ENCODE data around the gene C11orf68. TPM values are rescaled to one million over a fixed set of nuclear protein-coding genes. Genes with fewer than 3 reads are reported as not detected.
A peak's percentile ranks its signal among the peaks of the same experiment; 100 is the strongest.

The C11orf68 gene
- total and polyA plus RNA-seq, 10 of the 15 experiments (the other 5 are each of a cell fraction or from before 2014, with no cell fraction given), result 3.0 to 25.4 (median 16.7) TPM

DNA sequence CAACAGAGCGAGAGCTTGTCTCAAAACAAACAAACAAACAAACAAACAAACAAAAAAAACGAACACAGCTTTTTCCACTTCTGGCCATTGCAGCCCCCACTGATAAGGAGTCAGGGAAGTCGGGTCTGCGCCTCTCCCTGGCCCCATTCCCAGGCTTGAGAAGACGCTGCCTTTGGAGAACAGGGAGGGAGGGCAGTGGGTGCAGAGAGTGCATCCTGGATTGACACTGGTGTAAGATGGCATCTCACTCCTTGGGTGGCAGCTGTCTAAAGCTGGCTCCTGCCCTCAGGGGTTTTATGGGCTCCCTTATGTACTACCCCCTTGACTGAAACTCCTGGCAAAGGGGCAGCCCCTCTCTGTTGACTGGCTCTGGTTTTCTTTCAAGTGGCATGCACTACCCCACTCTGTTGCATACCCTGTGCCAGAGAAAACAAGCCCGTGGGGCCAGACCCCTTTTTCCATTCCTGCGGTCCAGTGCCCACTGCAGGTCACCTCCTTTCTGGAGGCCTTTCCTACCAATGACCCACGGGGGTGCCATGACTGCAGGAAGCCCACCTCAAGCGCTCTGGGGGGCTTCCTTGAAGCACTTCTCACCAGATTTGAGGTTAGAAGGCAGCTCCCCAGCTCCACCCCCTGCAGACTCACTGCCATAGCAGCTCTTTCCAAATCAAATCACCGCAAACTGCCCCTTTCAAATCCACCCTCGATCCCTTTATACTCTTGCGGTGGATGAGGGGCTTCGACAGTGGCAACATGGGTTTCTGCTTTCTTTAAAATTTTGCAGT lies 13.1 kb upstream of the C11orf68 start:
- intact Hi-C loops (cut with micrococcal nuclease; ENCODE audit: unreplicated experiment), result no loop called here
- Histone ChIP-seq H3K4me1 (ENCODE audit: control insufficient read depth, insufficient read depth, low read length) (peaks cover 20% of the 10 kb centered on the region), H3K79me2 (ENCODE audit: control insufficient read depth, insufficient read depth, low read length) (no peaks in the 10 kb centered on the region), H3K36me3 (ENCODE audit: control insufficient read depth in 2 of 2, insufficient read depth in 2 of 2, low read length in 1 of 2) (no peaks in the 10 kb centered on the region), H3K27ac (ENCODE audit: control insufficient read depth, insufficient read depth) (no peak overlapping the region), H3K27me3 (replicated peaks in 1 of 2; ENCODE audit: control insufficient read depth in 2 of 2, insufficient read depth in 2 of 2, low read length in 1 of 2) (no peaks in the 10 kb centered on the region), H3K4me2 (ENCODE audit: control insufficient read depth, insufficient read depth) (no peak overlapping the region), H4K20me1 (ENCODE audit: control insufficient read depth, insufficient read depth) (no peaks in the 10 kb centered on the region), H3K4me3 (no peak overlapping the region), H3K9ac (ENCODE audit: control insufficient read depth, insufficient read depth, low read length) (no peak overlapping the region), H3K9me3 (replicated peaks; ENCODE audit: control insufficient read depth, insufficient read depth, low read length) (no peaks in the 10 kb centered on the region), H2AFZ (ENCODE audit: control insufficient read depth, low read depth, low read length) (peak overlapping the region; percentile 42)
- 0 out of 2 replicates have a peak, but pooled peaks have one; percentile 5 for TF ChIP-seq RAD21 (IDR thresholded peaks at IDR 0.05; ENCODE audit: insufficient read depth, low read depth, low read length)
- TF ChIP-seq, protein P1, sequence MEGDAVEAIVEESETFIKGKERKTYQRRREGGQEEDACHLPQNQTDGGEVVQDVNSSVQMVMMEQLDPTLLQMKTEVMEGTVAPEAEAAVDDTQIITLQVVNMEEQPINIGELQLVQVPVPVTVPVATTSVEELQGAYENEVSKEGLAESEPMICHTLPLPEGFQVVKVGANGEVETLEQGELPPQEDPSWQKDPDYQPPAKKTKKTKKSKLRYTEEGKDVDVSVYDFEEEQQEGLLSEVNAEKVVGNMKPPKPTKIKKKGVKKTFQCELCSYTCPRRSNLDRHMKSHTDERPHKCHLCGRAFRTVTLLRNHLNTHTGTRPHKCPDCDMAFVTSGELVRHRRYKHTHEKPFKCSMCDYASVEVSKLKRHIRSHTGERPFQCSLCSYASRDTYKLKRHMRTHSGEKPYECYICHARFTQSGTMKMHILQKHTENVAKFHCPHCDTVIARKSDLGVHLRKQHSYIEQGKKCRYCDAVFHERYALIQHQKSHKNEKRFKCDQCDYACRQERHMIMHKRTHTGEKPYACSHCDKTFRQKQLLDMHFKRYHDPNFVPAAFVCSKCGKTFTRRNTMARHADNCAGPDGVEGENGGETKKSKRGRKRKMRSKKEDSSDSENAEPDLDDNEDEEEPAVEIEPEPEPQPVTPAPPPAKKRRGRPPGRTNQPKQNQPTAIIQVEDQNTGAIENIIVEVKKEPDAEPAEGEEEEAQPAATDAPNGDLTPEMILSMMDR (IDR thresholded peaks at IDR 0.05 in 2 of 3, conservative IDR thresholded peaks at IDR 0.05 in 1 of 3; ENCODE audit: control insufficient read depth in 2 of 3, extremely low read depth in 1 of 3, insufficient read depth in 1 of 3, low read depth in 3 of 3, low read length in 3 of 3), result 0 out of 6 replicates have a peak, but pooled peaks of 1 of the 3 experiments have one; percentile 4
- TF ChIP-seq RUNX3 (IDR thresholded peaks at IDR 0.05; ENCODE audit: low read length), result no peak
- FAIRE-seq (no peak), DNase-seq (ENCODE audit: low read depth, low spot score) (no peak), ATAC-seq (no peak)
- CTCF ChIA-PET, result interaction anchor here (1.1 to 3.1 kb wide), 6 partner anchors 10 to 47 kb away, joined by 3 to 16 read pairs (median 8); partner anchors contain the start of genes CCDC85B and FIBP
- RAD21 ChIA-PET (ENCODE audit: unreplicated experiment), result interaction anchor here (1.3 to 2.2 kb wide), 2 partner anchors 12 to 47 kb away, joined by 3 to 8 read pairs; no protein-coding TSS in a partner anchor
- BruUV-seq (replicated peaks), result no TSS peak
- SMC1A ChIA-PET (ENCODE audit: uncharacterized antibody, unreplicated experiment), result interaction anchor here (1.3 to 1.7 kb wide), 3 partner anchors 9 to 45 kb away, joined by 3 to 4 read pairs (median 3); no protein-coding TSS in a partner anchor
- POLR2A ChIA-PET, result interaction anchor here (0.6 to 2.1 kb wide), 3 partner anchors 9 to 50 kb away, joined by 3 to 6 read pairs (median 5); partner anchors contain the start of gene FIBP
- in situ Hi-C loops (cut with MboI), result no loop called here
- WGBS (ENCODE audit: insufficient coverage, insufficient replicate concordance, low lambda C conversion rate, missing lambda C conversion rate), result 68% methylated on average over 13 of the region's 13 CpGs

All from GM12878 (cell line).